ENCODE measurements around the gene CEP152. TPM values are rescaled to one million over a fixed set of nuclear protein-coding genes. Genes with fewer than 3 reads are reported as not detected.

The CEP152 gene
- total RNA-seq, 2 donors from 2014 or later: 2.1 to 4.2 TPM

- no peak for DNase-seq
- intact Hi-C loops (cut with DNase I): no loop called here
Observed at GRCh38 chr15:48784756-48785155, 26.1 kb downstream of the CEP152 start.

GRCh38 chr15:48782911-48783310 is 28.0 kb downstream of the CEP152 start:
- ATAC-seq (no peak), DNase-seq (no peak)
- intact Hi-C loops (cut with DNase I): no loop called here

More at GRCh38 chr15:48784756-48785155, 26.1 kb downstream of the CEP152 start:
- ATAC-seq: no peak

GRCh38 chr15:48781481-48782081 is 29.3 kb downstream of the CEP152 start:
- ATAC-seq: no peak

GRCh38 chr15:48781017-48781416 is 29.9 kb downstream of the CEP152 start:
- no peak for ATAC-seq
- intact Hi-C loops (cut with DNase I): no loop called here
- DNase-seq: no peak

More at GRCh38 chr15:48781481-48782081, 29.3 kb downstream of the CEP152 start:
- intact Hi-C loops (cut with DNase I): no loop called here
- DNase-seq: no peak

- peak in 1 of 2 donors; percentile 42 for ATAC-seq
- DNase-seq: no peak
- intact Hi-C loops (cut with DNase I): no loop called here
Observed at GRCh38 chr15:48778331-48778730, 32.5 kb downstream of the CEP152 start.

DNA sequence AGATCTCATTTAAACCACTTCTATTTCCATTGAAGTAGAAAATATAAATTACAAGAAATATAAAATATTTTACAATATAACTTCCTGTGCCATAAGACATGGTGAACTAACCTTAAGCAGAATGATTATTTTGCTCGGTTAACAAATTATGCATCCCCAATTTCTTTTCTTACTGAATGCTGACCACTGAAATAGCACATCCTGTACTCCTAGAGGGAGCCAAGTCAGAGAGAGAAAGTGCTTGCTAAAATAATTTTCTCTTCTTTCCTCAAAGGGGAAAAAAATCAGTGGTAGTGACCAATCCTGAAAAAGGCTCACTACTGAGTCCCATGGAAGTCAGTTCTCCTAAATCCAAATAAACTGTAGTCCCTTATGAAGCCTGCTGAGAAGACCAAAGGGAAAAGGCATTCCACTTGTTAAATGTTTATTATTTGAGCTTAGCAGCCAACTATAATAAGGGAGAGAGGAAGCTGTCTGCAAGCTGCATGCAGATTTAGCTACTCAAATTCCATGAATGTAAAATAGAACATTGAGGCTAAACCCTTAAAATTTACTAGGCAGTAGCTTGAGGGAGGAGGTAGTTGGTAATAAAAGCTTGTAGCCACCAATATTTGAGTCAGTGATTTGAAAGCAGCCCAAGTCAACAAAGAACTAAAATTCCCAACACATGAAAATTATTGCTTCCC is 33.1 kb downstream of the CEP152 start:
- ATAC-seq (peak; percentile 8 to 21), DNase-seq (no peak)
- intact Hi-C loops (cut with DNase I): no loop called here

DNA sequence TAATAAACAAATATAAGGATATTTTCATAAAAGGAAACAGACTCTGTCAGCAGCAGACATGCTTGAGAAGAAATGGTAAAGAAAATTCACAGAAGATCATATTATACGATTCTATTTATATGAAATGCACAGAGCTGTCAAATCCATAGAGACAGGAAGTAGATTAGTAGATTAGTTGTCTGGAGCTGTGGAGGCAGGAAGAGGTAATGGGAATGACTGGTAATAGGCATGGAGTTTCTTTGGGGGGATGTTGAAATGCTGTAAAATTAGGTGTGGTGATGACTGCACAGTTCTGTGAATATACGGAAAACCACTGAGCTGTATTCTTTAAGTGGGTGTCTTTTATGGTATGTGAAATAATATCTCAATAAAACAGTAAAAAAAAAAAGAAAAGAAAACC is 35.3 kb downstream of the CEP152 start:
- DNase-seq (no peak), ATAC-seq (no peak)
- intact Hi-C loops (cut with DNase I): no loop called here

DNA sequence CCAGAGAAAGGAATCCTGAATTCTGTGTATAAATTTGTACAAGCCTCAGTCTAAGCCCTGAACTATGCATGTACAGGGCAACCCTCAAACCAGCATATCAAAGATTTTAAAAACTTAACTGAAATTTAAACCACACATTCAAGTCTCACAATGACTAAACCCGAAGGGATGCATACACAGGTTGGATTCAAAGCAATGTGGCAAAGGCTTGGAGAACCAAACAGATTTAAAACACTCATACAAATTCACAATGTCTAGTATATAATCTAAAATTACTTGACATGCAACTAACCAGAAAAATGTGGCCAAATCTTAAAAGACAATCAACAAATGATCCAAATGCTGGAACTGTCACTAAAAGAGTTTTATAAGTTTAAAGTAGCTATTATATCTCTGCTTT is 36.4 kb downstream of the CEP152 start:
- intact Hi-C loops (cut with DNase I): no loop called here
- DNase-seq (no peak), ATAC-seq (no peak)

DNA sequence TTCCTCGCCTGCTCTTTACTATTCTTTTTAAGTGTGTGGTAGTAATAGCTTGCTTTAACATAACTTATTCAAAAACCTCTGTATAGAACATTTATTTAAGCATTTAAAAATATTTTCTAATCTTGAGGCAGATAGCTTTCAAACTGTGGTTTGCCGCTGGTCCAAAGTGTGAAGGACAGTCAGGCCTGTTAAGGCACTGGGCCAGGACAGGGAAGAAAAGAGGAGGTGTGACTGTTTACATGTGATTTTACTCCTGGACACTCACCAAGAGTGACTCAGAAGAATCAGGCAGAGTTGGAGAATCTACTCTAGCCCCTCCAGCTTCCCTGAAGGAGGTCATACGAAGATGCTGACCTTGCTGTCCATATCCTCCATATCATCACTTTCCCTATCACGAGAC is 44.7 kb downstream of the CEP152 start:
- DNase-seq: no peak
- intact Hi-C loops (cut with DNase I): no loop called here

GRCh38 chr15:48765022-48765421 is 45.8 kb downstream of the CEP152 start:
- DNase-seq (no peak), ATAC-seq (no peak)
- intact Hi-C loops (cut with DNase I): no loop called here

More for the DNA sequence above, 44.7 kb downstream of the CEP152 start:
- peak in 1 of 2 donors; percentile 57 for ATAC-seq

GRCh38 chr15:48761393-48762158 is 49.3 kb downstream of the CEP152 start:
- intact Hi-C loops (cut with DNase I): no loop called here
- ATAC-seq (no peak), DNase-seq (no peak)

- intact Hi-C loops (cut with DNase I): no loop called here
- no peak for ATAC-seq
- DNase-seq: no peak
Observed at GRCh38 chr15:48759921-48760320, 50.9 kb downstream of the CEP152 start.

GRCh38 chr15:48757661-48758060 is 53.2 kb downstream of the CEP152 start:
- ATAC-seq (no peak), DNase-seq (no peak)
- intact Hi-C loops (cut with DNase I): no loop called here

- ATAC-seq: no peak
- DNase-seq: no peak
- intact Hi-C loops (cut with DNase I): no loop called here
Observed at GRCh38 chr15:48754011-48754410, 56.9 kb downstream of the CEP152 start.

DNA sequence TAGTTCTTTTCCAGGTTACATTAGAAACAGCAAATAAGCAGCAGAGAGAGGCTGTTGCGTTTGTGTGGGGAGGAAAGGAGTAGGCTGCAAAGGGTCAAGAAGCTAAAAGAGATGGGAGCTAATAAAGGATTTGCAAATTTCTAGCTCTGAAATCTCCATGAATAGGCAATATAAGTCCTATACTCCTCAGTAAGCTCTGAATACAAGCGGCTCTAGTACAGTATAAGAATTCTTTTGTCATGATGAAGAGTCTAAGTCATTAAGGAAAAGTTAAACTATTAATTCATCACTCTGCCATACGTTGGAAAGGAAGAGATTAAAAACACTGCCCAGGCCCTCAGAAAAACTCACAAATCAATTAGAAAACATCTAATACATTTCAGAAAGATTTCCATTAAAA is 59.3 kb downstream of the CEP152 start:
- ATAC-seq: no peak
- intact Hi-C loops (cut with DNase I): no loop called here
- DNase-seq: no peak

DNA sequence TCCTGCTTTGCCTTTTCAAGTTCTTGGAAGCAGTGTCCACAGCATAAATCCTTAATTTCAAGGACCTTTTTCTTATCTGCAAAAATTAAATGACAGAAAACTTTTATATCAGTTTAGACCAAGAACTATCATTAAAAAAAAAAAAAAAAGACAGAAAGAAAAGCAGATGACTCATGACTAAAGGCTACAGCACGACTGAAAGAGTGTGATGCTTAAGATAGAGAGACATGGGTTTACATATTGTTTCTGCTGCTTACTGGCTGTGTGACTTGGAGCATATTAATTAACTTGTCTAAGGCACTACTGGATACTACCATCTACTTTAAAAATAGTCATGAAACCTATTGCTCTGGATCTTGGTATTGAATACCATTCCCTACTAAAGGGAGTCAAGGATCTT is 62.3 kb downstream of the CEP152 start:
- intact Hi-C loops (cut with DNase I): no loop called here
- ATAC-seq (no peak), DNase-seq (no peak)

- intact Hi-C loops (cut with DNase I): no loop called here
- DNase-seq: no peak
- no peak for ATAC-seq
Observed at GRCh38 chr15:48733615-48734014, 77.3 kb downstream of the CEP152 start.

DNA sequence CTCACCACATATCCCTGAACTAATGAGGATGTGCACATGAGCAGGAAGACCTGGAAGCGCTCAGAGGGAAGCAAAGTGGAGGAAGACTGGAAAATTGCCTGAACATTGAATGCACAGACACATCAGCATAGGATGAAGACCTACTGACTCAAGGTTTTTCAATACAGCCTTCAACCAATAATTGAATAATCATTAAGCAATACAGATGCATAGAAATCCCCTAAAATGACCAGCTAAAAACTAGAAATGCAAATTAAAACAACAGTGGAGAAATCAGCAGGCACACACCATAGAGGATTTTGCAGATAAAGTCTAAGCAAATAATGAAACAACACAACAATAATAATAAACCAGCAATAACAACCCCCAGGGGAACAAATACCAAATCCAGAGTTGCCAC is 80.4 kb downstream of the CEP152 start:
- intact Hi-C loops (cut with DNase I): no loop called here
- no peak for ATAC-seq

GRCh38 chr15:48723969-48724368 is 86.9 kb downstream of the CEP152 start:
- DNase-seq: no peak
- ATAC-seq: no peak
- intact Hi-C loops (cut with DNase I): no loop called here

More for the DNA sequence above, 80.4 kb downstream of the CEP152 start:
- no peak for DNase-seq
